Measurements from ENCODE around the gene THAP12.
"Not testable (repeated sequence)": the region's sequence is repeated elsewhere in the genome, so short reads cannot be mapped to it uniquely, and the experiment has no call there.

DNA sequence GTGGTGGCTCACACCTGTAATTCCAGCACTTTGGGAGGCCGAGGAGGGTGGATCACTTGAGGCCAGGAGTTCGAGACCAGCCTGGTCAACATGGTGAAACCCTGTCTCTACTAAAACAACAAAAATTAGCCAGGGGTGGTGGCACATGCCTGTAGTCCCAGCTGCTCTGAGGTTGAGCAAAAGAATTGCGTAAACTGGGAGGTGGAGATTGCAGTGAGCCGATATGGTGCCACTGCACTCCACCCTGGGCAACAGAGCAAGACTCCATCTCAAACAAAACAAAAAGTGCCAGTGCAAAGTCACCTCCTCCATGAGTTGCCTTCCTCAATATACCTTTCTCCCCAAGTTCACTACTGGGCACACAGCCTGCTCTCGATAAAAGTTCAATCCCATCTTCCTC lies 61.1 kb downstream of the THAP12 start:
- TF ChIP-seq, protein P1, sequence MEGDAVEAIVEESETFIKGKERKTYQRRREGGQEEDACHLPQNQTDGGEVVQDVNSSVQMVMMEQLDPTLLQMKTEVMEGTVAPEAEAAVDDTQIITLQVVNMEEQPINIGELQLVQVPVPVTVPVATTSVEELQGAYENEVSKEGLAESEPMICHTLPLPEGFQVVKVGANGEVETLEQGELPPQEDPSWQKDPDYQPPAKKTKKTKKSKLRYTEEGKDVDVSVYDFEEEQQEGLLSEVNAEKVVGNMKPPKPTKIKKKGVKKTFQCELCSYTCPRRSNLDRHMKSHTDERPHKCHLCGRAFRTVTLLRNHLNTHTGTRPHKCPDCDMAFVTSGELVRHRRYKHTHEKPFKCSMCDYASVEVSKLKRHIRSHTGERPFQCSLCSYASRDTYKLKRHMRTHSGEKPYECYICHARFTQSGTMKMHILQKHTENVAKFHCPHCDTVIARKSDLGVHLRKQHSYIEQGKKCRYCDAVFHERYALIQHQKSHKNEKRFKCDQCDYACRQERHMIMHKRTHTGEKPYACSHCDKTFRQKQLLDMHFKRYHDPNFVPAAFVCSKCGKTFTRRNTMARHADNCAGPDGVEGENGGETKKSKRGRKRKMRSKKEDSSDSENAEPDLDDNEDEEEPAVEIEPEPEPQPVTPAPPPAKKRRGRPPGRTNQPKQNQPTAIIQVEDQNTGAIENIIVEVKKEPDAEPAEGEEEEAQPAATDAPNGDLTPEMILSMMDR (IDR thresholded peaks at IDR 0.05): not testable (repeated sequence)
- TF ChIP-seq POLR2A (IDR thresholded peaks at IDR 0.05): not testable (repeated sequence)
